Measurements from ENCODE around the gene ELAVL3.
"Not testable (repeated sequence)": the region's sequence is repeated elsewhere in the genome, so short reads cannot be mapped to it uniquely, and the experiment has no call there.

Gene ELAVL3

DNA sequence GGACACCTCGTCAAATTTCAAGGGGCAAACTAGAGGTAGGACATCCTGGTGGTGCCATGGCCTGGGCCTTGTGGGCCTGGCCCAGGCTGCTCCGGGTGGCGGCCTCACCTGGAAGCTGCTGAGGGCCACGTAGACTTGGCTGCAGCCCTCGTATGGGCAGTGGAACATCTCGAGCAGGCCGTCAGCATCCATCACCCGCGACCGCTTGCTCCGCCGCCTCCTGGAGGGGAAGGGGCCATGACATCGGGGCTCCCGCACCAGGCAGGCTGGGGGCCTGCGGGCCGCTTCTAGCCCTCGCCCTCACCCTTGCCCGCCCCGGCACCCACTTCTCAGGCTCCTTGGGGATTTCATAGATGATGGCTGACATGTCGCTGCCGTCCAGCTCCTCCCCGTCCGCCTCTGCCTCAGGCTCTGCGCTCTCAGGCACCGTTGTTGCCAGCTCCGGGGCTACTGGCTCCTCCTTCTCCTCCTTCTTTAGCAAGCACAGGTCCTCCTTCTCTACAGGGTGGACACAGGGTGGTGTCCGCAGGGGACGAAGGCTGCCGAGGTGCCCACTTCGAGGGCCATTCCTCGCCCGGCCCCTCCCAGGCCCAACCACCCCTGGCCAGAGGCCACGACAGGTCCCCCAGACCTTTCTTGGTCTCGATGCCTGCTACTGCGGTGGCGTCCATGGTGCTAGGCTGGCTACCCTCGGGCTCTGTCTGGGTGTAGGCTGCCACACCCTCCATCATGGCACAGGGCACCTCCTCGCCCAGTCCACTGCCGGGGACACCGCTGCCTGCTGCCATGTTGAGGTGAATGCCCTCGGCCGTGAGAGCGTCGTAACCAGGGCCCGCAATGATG, 6.0 kb upstream of the ELAVL3 start:
- no peak for DNase-seq

DNA sequence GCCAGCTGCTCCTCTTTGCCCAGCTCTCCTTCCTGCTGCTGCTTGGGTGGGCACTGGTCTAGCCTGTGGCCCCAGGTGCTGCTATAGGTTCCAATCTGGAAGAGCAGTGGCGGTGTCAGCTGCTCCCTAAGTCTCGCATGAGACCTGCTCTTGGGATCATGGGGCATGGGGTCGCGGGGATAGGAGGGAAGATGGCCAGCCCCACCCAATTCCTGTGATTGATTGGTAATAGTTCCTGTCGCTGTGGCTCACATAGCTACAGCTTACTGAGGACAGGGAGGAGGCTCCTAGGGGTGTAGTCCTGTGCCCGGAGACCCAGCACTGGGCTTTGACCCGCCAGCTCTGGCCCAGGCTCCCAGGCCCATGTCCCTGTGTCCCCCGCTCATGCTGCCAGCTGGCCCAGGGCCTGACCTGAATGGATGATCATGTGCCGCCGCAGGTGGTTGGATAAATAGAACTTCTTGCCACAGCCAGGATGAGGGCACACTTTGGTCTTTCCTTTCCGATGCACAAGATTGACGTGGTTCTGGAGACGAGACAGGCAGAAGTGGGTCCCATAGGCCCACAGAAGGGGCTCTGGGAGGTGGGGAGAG, 4.5 kb upstream of the ELAVL3 start:
- DNase-seq, result no peak

DNA sequence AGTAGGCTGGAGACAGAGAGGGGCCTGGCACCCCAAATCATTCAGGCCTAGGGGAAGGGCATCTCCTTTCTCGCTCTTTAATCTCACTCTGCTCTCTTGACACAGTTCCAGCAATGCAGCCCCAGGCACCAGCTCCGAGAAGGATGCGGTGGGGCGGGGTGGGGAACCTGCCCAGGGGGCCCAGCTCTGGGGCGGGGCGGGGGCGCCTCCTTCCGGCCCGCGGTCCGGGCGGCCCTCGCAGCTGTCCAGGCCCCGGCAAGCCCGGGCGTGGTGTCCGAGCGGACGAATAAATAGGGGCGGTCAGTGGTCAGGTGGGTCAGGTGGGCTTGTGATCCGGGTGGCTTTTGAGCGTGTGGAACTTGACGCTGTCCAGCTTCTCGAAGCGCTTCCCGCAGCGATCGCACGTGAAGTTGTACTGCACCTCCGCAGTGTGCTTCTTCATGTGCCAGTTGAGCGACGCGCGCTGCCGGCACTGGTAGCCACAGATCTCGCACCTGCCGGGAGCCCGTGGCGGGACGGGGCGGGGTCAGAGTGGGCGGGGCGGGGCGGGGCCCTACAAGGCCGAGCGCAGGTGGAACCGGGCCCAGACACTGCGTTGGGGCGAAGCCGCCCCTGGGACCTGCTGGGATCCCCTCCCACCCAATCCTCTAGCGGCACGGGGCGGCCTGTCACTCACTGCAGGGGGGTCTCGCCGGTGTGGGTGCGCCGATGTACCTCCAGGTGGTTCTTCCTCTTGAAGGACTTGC, 2.7 kb upstream of the ELAVL3 start:
- DNase-seq, result no peak

DNA sequence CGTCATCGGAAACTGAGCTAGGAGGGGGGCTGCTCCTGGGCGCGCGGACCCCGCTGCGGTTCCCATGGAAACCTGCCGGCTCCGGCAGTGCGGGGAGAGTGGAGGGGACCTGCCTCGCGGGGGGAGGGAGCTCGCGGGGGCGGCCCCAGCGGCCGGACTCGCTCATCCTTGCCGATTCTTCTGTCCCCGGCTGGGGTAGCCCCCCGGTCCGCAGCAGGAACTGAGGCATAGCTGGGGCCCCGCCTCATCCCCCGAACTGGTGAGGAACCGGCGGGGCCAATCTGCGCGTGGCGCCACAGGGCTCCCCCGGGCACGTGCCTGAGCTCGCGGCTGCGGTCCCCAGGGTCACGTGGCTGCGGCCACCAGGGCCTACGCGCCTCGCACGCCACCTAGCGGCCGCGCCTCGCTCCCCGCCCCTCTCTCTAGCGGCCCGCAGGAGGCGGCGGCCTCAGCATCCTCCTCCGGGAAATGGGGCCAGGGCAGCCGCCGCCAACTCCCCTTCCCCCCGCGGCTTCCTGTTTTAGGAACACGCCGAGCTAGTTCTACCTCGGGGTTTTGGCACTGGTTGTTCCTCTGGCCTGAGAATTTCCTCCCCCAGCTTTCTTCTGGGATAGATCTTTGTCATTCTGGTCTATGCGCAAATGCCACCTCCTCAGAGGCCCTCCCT, 1.7 kb upstream of the ELAVL3 start:
- DNase-seq, result peak; percentile 33

DNA sequence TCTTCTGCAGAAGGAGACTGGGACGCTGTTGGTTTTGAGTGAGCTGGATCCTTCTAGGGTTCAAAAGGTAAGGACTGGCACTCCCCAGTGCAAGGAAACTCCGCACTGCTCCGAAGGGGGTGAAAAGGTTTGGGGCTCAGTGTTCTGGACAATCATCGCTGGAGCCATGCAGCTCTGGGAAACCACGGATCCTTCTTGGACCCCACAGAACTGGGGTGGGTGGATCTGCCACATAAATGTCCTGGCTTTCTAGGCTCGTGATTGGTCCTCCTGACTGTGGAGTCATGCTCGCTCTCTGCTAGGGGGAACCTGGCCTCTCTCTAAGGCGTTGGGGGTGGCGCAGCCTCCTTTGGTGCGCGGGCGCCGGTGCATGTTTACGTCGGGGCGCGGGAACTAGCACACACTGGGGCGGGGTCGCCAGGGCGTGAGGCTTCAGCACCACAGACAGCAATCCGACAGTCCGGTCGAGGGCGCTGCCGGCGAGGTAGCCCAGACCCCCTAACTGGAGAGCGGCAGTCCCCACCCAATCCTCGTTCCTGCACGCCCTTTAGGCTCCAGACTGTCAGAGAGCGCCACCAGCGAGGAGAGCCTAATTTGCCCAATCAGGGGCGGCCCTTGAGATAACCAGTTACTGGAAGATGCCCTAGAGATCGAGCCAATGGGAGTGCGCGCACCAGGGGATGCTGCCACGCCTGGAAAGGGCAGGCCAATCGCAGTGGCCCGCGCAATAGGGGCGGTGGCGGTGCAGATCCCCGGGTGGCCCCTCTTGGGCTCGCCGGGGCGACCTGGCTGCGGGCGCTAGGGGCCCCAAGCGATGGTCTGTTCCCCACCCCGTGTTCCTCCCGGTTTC, 913 bp upstream of the ELAVL3 start:
- DNase-seq, result peak; percentile 97

DNA sequence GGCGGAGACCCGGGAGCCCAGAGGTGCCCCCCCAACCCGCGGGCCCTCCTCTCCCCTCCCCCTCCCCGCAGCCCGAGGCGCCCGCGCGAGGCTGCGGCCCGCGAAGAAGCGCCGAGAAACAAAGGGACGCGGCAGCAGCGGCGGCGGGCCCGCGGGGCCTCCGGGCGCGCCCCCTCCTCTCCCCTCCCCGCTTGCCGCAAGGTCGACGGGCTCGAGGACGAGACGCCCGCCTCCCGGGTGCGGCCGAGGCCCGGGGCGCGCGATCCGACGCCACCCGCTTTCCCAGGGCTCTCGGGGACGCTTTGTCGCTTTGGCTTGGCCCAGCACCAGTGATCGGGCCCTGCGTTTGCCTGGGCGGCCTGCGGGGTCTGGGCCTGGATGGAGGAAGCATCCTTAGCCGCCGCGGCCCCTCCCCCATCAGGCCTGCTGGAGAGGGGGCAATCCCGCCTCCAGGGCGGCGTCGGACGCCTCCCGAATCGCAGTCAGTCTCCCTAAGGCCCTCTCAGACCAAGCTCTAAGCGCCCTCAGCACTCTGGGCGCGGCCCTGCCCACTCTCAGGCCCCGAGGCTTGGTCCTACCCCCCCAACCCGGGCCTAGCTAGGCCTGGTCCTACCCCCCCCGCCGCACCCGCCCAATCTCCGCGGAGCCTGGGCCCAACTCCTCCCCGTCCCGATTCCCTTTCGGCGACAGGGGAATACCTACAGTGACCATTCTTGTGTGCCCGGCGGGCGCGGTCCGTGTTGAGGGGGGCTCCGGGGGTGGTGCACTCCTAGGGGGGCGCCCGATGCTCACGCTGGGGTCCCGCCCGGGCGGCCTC, 740 bp downstream of the ELAVL3 start:
- no peak for DNase-seq

DNA sequence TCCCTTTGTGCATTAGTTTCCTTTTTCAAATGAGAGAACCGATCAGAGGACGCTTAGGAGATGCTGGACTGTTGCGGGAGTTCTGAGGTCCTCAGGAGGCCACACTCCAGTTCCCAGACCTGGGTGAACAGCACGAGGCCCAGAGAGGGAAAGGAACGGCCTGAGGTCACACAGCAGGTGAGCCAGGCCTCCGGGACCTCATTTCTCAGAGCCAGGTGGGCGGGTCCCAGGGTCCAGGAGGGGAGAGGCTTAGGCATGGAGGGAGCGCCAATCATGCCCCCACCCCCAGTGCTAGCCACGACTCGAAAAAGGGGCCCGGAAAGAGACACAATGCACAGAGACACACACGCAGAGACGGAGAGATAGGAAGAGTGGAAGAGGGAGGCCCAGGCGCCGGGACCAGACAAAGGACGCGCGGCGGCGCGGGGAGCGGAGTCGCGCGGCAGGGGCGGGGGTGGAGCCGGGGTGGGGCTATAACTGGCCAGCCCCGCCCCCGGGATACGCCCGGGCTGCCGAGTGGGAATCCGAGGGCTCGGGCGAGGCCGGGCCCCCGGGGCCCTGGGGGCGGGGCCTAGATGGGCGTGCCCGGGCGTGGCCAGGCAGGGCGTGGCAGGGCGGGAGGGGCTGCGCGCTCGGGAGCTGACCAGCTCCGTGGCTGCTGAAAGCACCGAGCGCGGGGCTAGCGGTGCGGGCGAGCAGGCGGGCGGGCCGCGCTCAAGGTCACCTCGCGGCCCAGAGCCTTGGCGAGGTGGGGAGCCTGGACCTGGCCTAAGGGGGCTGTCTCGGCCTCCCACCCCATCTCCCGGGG, 1.6 kb downstream of the ELAVL3 start:
- no peak for DNase-seq

DNA sequence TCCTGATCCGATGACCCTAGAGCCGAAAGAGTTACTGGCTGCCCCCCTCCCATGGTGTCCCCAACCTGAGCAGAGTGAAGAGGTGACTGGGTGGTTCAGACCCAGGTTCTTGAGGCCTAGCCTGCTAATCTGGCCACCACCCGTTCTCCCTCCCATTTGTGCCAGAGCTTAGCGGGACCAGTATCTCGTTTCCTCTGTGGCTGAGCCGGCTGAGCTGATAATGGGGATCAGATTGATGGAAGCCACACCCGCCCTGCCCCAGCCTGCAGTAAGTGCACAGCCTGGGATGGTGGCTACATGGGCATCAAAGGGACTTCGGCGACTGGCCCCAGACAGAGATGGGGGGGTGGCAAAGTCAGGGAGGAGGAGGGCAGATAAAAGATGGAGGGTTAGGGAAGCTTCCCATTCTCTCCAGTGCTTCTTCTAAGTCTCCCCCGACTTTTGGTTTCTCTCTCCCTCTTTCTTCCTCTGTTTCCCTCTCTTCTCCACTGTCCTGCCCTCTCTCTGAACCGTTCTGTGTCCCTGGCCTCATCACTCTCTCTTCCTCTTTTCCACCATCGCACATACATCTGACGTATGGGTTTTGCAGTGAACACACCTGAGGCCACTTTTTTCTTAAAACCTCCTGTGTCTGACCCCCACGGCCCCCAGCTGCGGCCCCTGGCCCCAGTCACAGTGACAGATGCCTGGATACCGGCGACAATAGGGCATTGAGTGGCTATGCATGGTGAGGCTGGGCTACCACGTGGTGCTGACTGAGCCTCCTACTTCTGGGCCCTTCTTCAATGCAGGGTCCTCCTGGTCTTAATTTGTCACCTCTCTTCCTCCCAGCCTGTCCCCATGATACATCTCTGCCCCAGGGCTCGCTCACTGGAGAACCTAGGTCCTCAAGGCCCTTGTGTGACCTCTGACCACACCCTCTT, 2.4 kb downstream of the ELAVL3 start:
- no peak for DNase-seq

DNA sequence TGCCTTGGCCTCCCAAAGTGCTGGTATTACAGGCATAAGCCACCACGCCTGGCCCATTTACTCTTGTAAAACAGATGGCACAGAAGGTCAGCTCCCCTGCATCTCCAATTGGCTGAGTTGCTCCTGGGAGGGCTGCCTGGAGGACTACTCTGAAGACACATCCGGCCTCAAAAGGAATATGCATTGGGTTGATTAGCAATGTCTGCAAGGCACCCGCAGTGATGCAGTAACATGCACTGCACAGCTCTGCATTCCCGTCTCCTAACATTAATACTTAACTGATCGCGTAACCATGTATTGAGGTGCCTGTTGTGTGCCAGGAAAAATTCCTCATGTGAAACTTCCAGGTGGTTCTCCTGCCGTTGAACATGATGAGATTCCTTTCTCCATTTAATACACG, 5.0 kb downstream of the ELAVL3 start:
- no peak for DNase-seq

DNA sequence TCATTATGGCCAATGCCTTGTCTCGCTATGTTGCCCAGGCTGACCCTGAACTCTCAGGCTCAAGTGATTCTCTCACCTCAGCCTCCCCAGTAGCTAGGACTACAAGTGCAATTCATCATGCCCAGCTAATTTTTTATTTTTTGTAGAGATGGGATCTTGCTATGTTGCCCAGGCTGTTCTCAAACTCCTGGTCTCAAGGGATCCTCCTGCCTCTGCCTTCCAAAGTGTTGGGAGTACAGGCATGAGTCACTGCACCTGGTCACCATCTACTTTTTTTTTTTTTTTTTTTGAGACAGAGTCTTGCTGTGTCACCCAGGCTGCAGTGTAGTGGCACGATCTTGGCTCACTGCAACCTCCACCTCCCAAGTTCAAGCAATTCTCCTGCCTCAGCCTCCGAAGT, 5.5 kb downstream of the ELAVL3 start:
- not testable (repeated sequence) for DNase-seq

DNA sequence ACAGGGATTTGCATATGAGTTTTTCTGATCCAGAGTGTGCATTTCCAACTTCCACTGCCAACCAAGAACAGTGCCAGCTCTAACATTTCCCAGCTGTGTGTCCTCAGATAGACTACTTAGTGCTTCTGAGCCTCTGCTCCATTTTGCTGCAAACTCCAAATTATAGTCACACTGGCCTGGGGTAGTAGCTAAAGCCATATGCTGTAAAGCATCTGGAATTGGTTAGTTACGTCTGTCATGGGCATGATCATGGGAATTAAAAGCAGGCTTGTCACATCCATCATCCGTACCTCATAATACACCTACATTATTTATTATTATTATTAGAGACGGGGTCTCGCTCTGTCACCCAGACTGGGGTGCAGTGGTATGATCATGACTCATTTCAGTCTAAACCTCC, 7.1 kb downstream of the ELAVL3 start:
- DNase-seq, result no peak

DNA sequence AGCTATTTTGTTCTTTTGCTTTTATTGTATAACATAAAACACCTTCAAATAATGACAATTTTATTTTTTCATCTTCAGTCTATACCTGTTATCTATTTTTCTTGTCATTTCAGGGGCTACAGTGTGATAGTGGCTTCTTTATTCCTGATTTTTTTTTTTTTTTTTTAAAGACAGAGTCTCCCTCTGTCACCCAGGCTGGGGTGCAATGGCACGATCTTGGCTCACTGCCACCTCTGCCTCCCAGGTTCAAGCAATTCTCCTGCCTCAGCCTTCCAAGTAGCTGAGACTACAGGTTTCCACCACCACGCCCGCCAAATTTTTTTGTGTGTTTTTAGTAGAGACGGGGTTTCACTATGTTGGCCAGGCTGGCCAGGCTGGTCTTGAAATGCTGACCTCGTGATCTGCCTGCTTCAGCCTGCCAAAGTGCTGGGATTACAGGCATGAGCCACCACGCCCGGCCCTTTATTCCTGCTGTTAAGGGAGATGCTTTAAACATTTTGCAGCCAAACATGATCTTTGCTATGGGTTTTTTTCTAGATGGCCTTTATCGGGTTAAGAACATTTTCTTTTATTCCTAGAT, 12.5 kb downstream of the ELAVL3 start:
- DNase-seq, result not testable (repeated sequence)

DNA sequence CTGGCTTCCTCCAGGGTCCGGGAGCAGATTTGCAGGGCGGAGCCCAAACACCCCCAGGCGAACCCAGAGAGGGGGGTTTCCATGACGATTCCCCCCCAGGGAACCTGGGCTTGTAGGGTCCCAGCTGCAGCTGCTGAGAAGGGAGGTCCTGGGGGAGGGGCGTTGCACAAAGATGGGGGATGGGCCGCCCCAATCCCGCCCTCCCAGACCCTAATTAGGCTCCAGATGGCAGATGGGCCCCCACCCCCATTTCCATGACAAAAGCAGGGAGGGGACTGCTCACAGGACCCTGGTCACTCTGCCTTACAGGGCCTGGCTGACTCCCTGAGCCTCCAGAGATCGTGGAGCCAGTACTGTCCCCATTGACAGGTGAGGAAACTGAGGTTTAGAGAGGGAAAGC, 15.2 kb downstream of the ELAVL3 start:
- DNase-seq, result no peak

DNA sequence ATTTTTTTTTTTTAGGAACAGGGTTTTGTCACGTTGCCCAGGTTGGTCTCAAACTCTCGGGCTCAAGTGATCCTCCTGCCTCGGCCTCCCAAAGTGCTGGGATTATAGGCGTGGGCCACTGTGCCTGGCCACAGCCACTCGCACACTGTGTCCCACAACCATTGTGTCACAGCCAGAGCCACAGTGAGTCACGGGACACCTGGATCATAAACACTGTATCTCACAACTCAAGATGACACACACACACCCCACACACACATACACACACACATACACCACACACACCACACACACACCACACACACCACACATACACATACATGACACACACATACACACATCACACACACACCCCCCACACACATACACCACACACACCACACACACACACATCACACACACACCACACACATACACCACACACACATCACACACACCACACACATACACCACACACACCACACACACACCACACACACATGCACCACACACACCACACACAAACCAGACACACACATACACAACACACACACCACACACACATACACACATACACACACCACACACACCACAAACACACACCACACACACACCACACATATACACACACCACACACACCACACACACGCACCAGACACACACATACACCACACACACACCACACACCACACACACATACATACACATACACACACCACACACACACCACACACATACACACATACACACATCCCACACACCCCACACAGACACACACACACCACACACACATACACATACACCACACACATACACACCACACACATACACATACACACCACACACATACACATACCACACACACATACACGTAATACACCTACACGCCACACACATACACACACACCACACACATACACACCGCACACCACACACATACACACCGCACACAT, 16.2 kb downstream of the ELAVL3 start:
- DNase-seq, result no peak

DNA sequence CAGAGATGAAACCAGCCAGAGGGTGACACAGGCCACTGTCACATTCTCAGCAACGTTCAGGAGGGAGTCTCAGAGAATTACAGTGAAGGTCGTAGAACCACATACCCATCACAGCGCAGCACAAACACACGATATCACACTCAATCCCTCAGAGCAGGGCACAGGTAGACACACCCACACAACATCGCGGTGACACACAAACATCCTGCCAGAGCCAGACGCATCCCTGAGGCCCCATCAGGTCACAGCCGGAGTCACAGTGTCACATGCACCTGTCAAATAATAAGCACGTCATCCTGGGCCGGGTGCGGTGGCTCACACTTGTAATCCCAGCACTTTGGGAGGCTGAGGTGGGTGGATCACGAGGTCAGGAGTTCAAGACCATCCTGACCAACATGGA, 17.5 kb downstream of the ELAVL3 start:
- DNase-seq, result no peak

DNA sequence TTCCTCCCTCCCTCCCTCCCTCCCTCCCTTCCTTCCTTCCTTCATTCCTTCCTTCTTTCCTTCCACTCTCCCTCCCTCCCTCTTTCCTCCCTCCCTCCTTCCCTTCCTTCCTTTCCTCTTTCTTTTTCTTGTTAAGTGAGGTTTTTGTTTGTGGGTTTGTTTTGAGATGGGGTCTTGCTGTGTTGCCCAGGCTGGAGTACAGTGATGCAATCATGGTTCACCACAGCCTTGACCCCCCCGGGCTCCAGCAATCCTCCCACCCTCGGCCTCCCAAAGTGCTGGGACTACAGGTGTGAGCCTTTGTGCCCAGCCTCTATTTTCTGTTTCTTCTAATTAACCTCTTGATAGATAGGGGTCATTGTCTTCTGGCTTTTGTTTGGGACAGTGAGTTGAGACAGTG, 19.4 kb downstream of the ELAVL3 start:
- no peak for DNase-seq

DNA sequence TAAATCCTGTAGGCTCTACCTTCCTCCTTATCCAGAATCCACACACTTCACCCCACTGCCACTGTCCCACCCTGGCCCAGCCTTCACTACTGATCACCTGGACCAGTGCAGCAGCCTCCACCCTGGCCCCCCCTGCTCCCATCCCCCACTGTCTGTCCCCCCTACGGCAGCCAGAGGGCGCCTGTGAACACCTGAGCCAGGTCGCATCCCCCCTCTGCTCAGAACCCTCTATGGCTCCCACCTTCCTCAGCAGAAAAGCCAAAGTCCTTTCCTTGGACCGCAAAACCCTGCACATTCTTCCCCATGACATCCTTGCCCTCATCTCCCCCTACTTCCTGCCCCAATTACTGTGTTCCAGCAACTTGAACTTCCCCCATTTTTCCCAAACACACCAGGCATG, 20.6 kb downstream of the ELAVL3 start:
- DNase-seq, result no peak

DNA sequence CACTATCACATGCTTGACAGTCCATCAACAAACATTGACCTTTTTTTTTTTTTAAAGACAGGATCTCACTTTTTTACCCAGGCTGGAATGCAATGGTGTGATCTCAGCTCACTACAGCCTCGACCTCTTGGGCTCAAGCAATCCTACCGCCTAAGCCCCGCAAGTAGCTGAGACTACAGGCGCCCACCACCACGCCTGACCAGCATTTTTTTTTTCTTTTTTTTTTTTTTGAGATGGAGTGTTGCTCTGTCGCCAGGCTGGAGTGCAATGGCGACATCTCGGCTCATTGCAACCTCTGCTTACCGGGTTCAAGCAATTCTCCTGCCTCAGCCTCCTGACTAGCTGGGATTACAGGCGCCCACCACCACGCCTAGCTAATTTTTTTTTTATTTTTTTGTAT, 21.9 kb downstream of the ELAVL3 start:
- not testable (repeated sequence) for DNase-seq

Data from NCI-H524 treated with DMSO at 0.1 percent for 48 hours (cell line).